Mammary epithelial cell (primary cell): Measurements from ENCODE around the gene EPHX1.

Experiments used
- EZH2 ChIP-seq: IDR thresholded peaks from 2 replicates; pipeline ENCODE4 v1.6.1; 2012; ENCODE audit warnings: low read length, inconsistent platforms, borderline replicate concordance
- TF ChIP-seq, protein P1 (sequence below), 2 donors: IDR thresholded peaks in 1 of 2; conservative IDR thresholded peaks in 1 of 2; 2 replicates each; pipeline ENCODE4 v1.5.1; 2011 to 2012; ENCODE audit warnings: inconsistent platforms in 2 of 2, low read length in 2 of 2, mild to moderate bottlenecking in 2 of 2, control low read depth in 1 of 2, low read depth in 1 of 2; ENCODE audit not compliant: insufficient read depth in 1 of 2; ENCODE audit errors: extremely low read depth in 1 of 2

DNA sequence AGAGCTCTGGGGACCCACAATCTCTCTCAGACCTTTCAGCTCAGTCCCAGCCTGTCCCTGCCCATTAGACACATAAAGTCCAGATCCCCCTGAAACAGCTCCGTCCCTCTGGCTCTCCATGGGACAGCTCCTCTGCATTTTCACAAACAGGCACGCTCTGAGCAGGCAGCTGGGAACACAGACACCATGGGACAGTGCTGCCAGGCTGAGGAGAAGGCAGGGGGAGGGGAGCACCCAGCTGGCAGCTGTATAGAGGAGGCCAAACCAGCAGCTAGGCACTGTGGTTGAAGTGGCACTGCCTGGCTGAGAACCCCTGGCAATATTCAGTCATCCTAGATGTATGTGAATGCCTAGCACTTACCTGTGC, 70.3 kb downstream of the EPHX1 start:
- TF ChIP-seq, protein P1, sequence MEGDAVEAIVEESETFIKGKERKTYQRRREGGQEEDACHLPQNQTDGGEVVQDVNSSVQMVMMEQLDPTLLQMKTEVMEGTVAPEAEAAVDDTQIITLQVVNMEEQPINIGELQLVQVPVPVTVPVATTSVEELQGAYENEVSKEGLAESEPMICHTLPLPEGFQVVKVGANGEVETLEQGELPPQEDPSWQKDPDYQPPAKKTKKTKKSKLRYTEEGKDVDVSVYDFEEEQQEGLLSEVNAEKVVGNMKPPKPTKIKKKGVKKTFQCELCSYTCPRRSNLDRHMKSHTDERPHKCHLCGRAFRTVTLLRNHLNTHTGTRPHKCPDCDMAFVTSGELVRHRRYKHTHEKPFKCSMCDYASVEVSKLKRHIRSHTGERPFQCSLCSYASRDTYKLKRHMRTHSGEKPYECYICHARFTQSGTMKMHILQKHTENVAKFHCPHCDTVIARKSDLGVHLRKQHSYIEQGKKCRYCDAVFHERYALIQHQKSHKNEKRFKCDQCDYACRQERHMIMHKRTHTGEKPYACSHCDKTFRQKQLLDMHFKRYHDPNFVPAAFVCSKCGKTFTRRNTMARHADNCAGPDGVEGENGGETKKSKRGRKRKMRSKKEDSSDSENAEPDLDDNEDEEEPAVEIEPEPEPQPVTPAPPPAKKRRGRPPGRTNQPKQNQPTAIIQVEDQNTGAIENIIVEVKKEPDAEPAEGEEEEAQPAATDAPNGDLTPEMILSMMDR (conservative IDR thresholded peaks at IDR 0.05 in 1 of 2, IDR thresholded peaks at IDR 0.05 in 1 of 2; ENCODE audit: extremely low read depth in 1 of 2, insufficient read depth in 1 of 2, low read depth in 1 of 2, low read length in 2 of 2), result no peak
- TF ChIP-seq EZH2, result no peak
